Ovary (tissue), 9 donors: ENCODE data around the gene SLC25A33. TPM values are rescaled to one million over a fixed set of nuclear protein-coding genes. Genes with fewer than 3 reads are reported as not detected.

ENCODE experiments used
- DNase-seq, 5 donors: peaks; one replicate each; pipeline ENCODE4 v3.0.0-alpha.2; 2019 to 2020
- H3K27ac ChIP-seq, 2 donors: fragments of 200-600 bp; one replicate each; pipeline versions ENCODE4 v1.5.1 to v1.8.0; 2019 to 2022
- H3K27me3 ChIP-seq: fragments of 200-600 bp; one replicate; pipeline ENCODE4 v1.8.0; 2022
- H3K36me3 ChIP-seq: fragments of 200-600 bp; sonication (generic); one replicate; pipeline ENCODE4 v1.5.1; 2019
- H3K4me1 ChIP-seq: one replicate; pipeline ENCODE4 v1.8.1; 2013; ENCODE audit warnings: mild to moderate bottlenecking, moderate library complexity; ENCODE audit not compliant: insufficient read depth
- H3K4me3 ChIP-seq: fragments of 200-600 bp; sonication (generic); one replicate; pipeline ENCODE4 v1.5.1; 2017
- H3K9me3 ChIP-seq, 2 donors: fragments of 200-600 bp in 1 of 2; sonication (generic) in 1 of 2; one replicate each; pipeline versions ENCODE4 v1.5.1 to v1.8.1; 2013 to 2019; ENCODE audit warnings: mild to moderate bottlenecking in 1 of 2, moderate library complexity in 1 of 2
- CTCF ChIP-seq, 3 donors: fragments of 450-650 bp in 2 of 3; fragments of 200-600 bp in 1 of 3; IDR thresholded peaks; one replicate each; pipeline versions ENCODE4 v1.5.1 to v1.8.0; 2016 to 2022; ENCODE audit warnings: antibody characterized with exemption in 3 of 3, mild to moderate bottlenecking in 1 of 3
- EP300 ChIP-seq: sonication (generic); formaldehyde crosslinking; IDR thresholded peaks from one replicate; pipeline ENCODE4 v1.6.1; 2017; ENCODE audit warnings: antibody characterized with exemption
- POLR2A ChIP-seq: fragments of 450-650 bp; IDR thresholded peaks from one replicate; pipeline ENCODE4 v1.6.1; 2017; ENCODE audit warnings: antibody characterized with exemption, mild to moderate bottlenecking, moderate library complexity
- WGBS, 3 donors: extraction: QIAGEN DNeasy Blood & Tissue Kit in 1 of 3; methylation state at CpG; one replicate each; pipeline versions ENCODE4 v1.1.5 to v1.1.7; 2013 to 2017; 5-methylcytosine and 5-hydroxymethylcytosine counted together
- intact Hi-C, 4 donors: fragments of 100-400 bp; cut with DNase I; formaldehyde crosslinking; loops; one replicate each; pipeline versions ENCODE4 v1.11.0 to v1.15.1; 2022 to 2023
- polyA plus RNA-seq, 2 donors: library from polyadenylated mRNA; stranded (reverse); fragments of 200-250 nt in 1 of 2; fragments of 350-450 nt in 1 of 2; fragmentation: Illumina TruSeq in 1 of 2; extraction: RNeasy Lipid Tissue Mini Kit (QIAGEN cat#74804) in 1 of 2; gene quantifications; one replicate each; pipeline ENCODE4 v1.2.3, GENCODE V29; 2013 to 2014
- total RNA-seq, 7 donors: library from RNA; depleted of rRNA in 2 of 7; stranded (reverse); fragments of >200 nt in 2 of 7; fragmentation: NEBNext Ultra II Directional in 3 of 7; extraction: Animal tissue kit (Norgen Biotek cat#: 25700) in 3 of 7; gene quantifications; one replicate each; pipeline versions ENCODE4 v1.1.0 to v1.2.4, GENCODE V29; 2016 to 2023
- donor health status: DM: no; HTN: no; CAD: no; lungs with moderate emphysema.
- donor health status: DM: no; HTN: no; CAD: no.
- donor health status: Bipolar disorder and iron deficiency.
- donor health status: DM: yes; HTN: yes; CAD: no.
- donor health status: DM: no; HTN: no; CAD: no.
- donor health status: DM: yes; HTN: yes; CAD: no.

SLC25A33 gene
- total and polyA plus RNA-seq, 9 donors: 1.3 to 5.9 (median 3.9) TPM

- no peak for DNase-seq
- H3K9me3 ChIP-seq: no peaks in the 10 kb centered on the region
- WGBS, 3 donors: 32 to 41% (median 37%) methylated on average over 8 of the region's 8 CpGs
- H3K4me3 ChIP-seq: no peak overlapping the region
- TF ChIP-seq POLR2A (no peak), CTCF (IDR thresholded peaks at IDR 0.05) (no peak), EP300 (no peak)
- H3K36me3 ChIP-seq: no peaks in the 10 kb centered on the region
- no peaks in the 10 kb centered on the region for H3K27me3 ChIP-seq
- no peak overlapping the region for H3K27ac ChIP-seq
- intact Hi-C loops: no loop called here
- H3K4me1 ChIP-seq: no peaks in the 10 kb centered on the region
Measured at GRCh38 chr1:9520411-9520810, 18.9 kb upstream of the SLC25A33 start.

GRCh38 chr1:9529190-9529589, 10.1 kb upstream of the SLC25A33 start:
- WGBS, 3 donors: 70 to 80% (median 71%) methylated on average over 8 of the region's 8 CpGs
- no peaks in the 10 kb centered on the region for H3K27me3 ChIP-seq
- H3K9me3 ChIP-seq: no peaks in the 10 kb centered on the region
- no peak overlapping the region for H3K4me3 ChIP-seq
- TF ChIP-seq EP300 (no peak), CTCF (IDR thresholded peaks at IDR 0.05) (no peak), POLR2A (no peak)
- no peaks in the 10 kb centered on the region for H3K4me1 ChIP-seq
- H3K27ac ChIP-seq: no peak overlapping the region
- intact Hi-C loops: no loop called here
- DNase-seq: no peak
- H3K36me3 ChIP-seq: no peaks in the 10 kb centered on the region

- Histone ChIP-seq H3K9me3 (no peaks in the 10 kb centered on the region), H3K27ac (no peak overlapping the region), H3K4me1 (no peaks in the 10 kb centered on the region), H3K4me3 (no peak overlapping the region), H3K27me3 (no peaks in the 10 kb centered on the region), H3K36me3 (no peaks in the 10 kb centered on the region)
- no peak for DNase-seq
- 98 to 100% (median 99%) methylated on average over 4 of the region's 4 CpGs for WGBS, 3 donors
- TF ChIP-seq POLR2A (no peak), CTCF (IDR thresholded peaks at IDR 0.05) (no peak), EP300 (no peak)
- intact Hi-C loops: no loop called here
Measured at GRCh38 chr1:9530320-9530719, 8.9 kb upstream of the SLC25A33 start.

GRCh38 chr1:9534953-9535352, 4.3 kb upstream of the SLC25A33 start:
- TF ChIP-seq EP300 (no peak), CTCF (IDR thresholded peaks at IDR 0.05) (no peak), POLR2A (no peak)
- no peaks in the 10 kb centered on the region for H3K27me3 ChIP-seq
- H3K9me3 ChIP-seq: no peaks in the 10 kb centered on the region
- intact Hi-C loops: no loop called here
- no peak overlapping the region for H3K27ac ChIP-seq
- DNase-seq: no peak
- H3K4me1 ChIP-seq: peaks cover 2% of the 10 kb centered on the region
- H3K4me3 ChIP-seq: no peak overlapping the region
- H3K36me3 ChIP-seq: no peaks in the 10 kb centered on the region
- 82 to 83% (median 83%) methylated on average over 10 of the region's 10 CpGs for WGBS, 3 donors

GRCh38 chr1:9536301-9536700, 3.0 kb upstream of the SLC25A33 start:
- Histone ChIP-seq H3K27me3 (no peaks in the 10 kb centered on the region), H3K9me3 (no peaks in the 10 kb centered on the region), H3K4me1 (peaks cover 2% of the 10 kb centered on the region), H3K27ac (no peak overlapping the region), H3K36me3 (no peaks in the 10 kb centered on the region), H3K4me3 (no peak overlapping the region)
- intact Hi-C loops: no loop called here
- TF ChIP-seq CTCF (IDR thresholded peaks at IDR 0.05) (no peak), POLR2A (no peak), EP300 (no peak)
- no peak for DNase-seq
- 84 to 100% (median 94%) methylated on average over 1 of the region's 1 CpG for WGBS, 3 donors
